ENCODE results near the gene PDGFA. TPM values are rescaled to one million over a fixed set of nuclear protein-coding genes. Genes with fewer than 3 reads are reported as not detected.

Gene PDGFA
- total and polyA plus RNA-seq, 5 donors from 2014 or later: 2.9 TPM; not detected in 4

DNA sequence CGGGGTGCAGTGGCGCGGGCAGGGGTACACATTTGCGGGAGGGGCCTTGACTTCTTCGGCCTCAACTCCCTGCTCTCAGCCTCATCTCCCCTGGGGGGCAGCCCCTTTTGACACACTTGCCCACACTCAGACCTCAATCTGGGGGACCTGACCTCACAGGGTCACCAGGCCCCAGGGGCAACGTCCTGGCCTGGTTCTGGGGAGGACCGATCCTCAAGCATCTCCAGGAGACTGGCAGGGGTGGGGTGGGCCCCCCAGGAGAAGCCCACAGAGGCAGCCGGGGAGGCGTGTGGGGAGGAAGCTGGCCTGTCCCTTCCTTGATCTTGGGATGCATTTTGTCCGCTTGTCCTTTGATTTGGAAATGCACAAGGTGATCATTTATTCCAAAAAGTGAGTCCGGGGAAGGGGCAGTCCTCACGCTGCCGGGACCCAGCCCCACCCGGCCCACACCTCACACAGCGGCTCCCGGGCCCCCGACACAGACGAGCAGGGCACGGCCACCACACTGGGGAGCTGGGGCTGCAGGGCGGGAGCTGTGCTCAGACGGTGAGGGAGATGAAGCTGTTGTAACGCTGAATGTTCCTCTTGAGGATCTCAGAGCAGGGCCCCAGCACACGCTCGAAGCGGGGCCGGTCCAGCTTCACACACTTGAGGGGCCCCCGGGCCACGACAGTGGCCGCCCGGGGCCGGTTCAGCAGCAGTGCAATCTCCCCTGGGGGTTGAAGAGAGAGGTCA, 30.4 kb upstream of the PDGFA start:
- H3K36me3 Mint-ChIP-seq: peaks cover 8% of the 10 kb centered on the region
- H3K36me3 ChIP-seq (ENCODE audit: control insufficient read depth, insufficient read depth, low read length): no peaks in the 10 kb centered on the region
- ATAC-seq (ENCODE audit: low read depth in 2 of 2) (no peak), DNase-seq (no peak)
- H3K27me3 ChIP-seq (ENCODE audit: control insufficient read depth, insufficient read depth, low read length): no peaks in the 10 kb centered on the region
- H3K27ac ChIP-seq (ENCODE audit: insufficient read depth, low read length, poor library complexity, severe bottlenecking): no peak overlapping the region
- no peaks in the 10 kb centered on the region for H3K27me3 Mint-ChIP-seq
- no peaks in the 10 kb centered on the region for H3K4me1 Mint-ChIP-seq
- H3K4me1 ChIP-seq (ENCODE audit: control insufficient read depth, insufficient read depth, low read length, poor library complexity, severe bottlenecking): no peaks in the 10 kb centered on the region
- no peak overlapping the region for H3K27ac Mint-ChIP-seq
- H3K9me3 ChIP-seq (ENCODE audit: control insufficient read depth in 2 of 2, low read length in 2 of 2): no peaks in the 10 kb centered on the region
- H3K4me3 ChIP-seq (ENCODE audit: low read depth, low read length): no peak overlapping the region
- no peak overlapping the region for H3K4me3 Mint-ChIP-seq
- peaks cover 0 to 5% (median 0%) of the 10 kb centered on the region in 7 donors for H3K9me3 Mint-ChIP-seq

- Mint-ChIP-seq H3K4me1 (no peaks in the 10 kb centered on the region), H3K27ac (no peak overlapping the region), H3K27me3 (no peaks in the 10 kb centered on the region), H3K9me3 (peaks cover 0 to 5% (median 0%) of the 10 kb centered on the region in 7 donors), H3K4me3 (no peak overlapping the region), H3K36me3 (peaks cover 8% of the 10 kb centered on the region)
- Histone ChIP-seq H3K27ac (ENCODE audit: insufficient read depth, low read length, poor library complexity, severe bottlenecking) (no peak overlapping the region), H3K4me1 (ENCODE audit: control insufficient read depth, insufficient read depth, low read length, poor library complexity, severe bottlenecking) (no peaks in the 10 kb centered on the region), H3K36me3 (ENCODE audit: control insufficient read depth, insufficient read depth, low read length) (no peaks in the 10 kb centered on the region), H3K27me3 (ENCODE audit: control insufficient read depth, insufficient read depth, low read length) (no peaks in the 10 kb centered on the region), H3K4me3 (ENCODE audit: low read depth, low read length) (no peak overlapping the region), H3K9me3 (ENCODE audit: control insufficient read depth in 2 of 2, low read length in 2 of 2) (no peaks in the 10 kb centered on the region)
- DNase-seq: no peak
- no peak for ATAC-seq (ENCODE audit: low read depth in 2 of 2)
These were observed 29.6 kb upstream of the PDGFA start for GRCh38 chr7:549066-549890.

DNA sequence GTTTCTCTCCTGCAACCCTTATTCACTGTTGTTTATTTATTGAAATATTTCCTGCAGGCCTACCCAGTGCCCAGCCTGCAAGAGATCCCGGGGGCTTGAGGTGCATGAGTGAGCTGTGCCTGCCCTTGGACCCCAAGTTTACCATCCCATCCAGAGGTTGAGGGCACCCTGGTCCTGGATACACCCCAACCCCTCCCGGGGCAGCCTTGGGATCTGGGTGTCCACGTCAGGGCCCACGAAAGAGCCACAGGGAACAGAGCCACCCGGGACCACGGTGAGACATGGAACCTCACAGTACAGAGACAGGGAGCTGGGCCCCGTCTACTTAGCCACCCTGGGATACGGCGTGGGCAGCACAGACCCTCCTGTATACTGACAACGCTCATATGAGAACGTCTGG, 28.8 kb upstream of the PDGFA start:
- Mint-ChIP-seq H3K4me3 (no peak overlapping the region), H3K27ac (peak overlapping the region in 1 of 3 donors; percentile 53), H3K27me3 (no peaks in the 10 kb centered on the region), H3K36me3 (peaks cover 8% of the 10 kb centered on the region), H3K9me3 (peaks cover 0 to 5% (median 0%) of the 10 kb centered on the region in 7 donors), H3K4me1 (no peaks in the 10 kb centered on the region)
- Histone ChIP-seq H3K9me3 (ENCODE audit: control insufficient read depth in 2 of 2, low read length in 2 of 2) (no peaks in the 10 kb centered on the region), H3K27ac (ENCODE audit: insufficient read depth, low read length, poor library complexity, severe bottlenecking) (no peak overlapping the region), H3K27me3 (ENCODE audit: control insufficient read depth, insufficient read depth, low read length) (no peaks in the 10 kb centered on the region), H3K4me1 (ENCODE audit: control insufficient read depth, insufficient read depth, low read length, poor library complexity, severe bottlenecking) (no peaks in the 10 kb centered on the region), H3K4me3 (ENCODE audit: low read depth, low read length) (no peak overlapping the region), H3K36me3 (ENCODE audit: control insufficient read depth, insufficient read depth, low read length) (no peaks in the 10 kb centered on the region)
- DNase-seq: no peak
- ATAC-seq (ENCODE audit: low read depth in 2 of 2): no peak

GRCh38 chr7:545470-545869, 25.8 kb upstream of the PDGFA start:
- Histone ChIP-seq H3K27ac (ENCODE audit: insufficient read depth, low read length, poor library complexity, severe bottlenecking) (no peak overlapping the region), H3K36me3 (ENCODE audit: control insufficient read depth, insufficient read depth, low read length) (no peaks in the 10 kb centered on the region), H3K4me1 (ENCODE audit: control insufficient read depth, insufficient read depth, low read length, poor library complexity, severe bottlenecking) (no peaks in the 10 kb centered on the region), H3K27me3 (ENCODE audit: control insufficient read depth, insufficient read depth, low read length) (no peaks in the 10 kb centered on the region), H3K9me3 (ENCODE audit: control insufficient read depth in 2 of 2, low read length in 2 of 2) (no peaks in the 10 kb centered on the region), H3K4me3 (ENCODE audit: low read depth, low read length) (no peak overlapping the region)
- Mint-ChIP-seq H3K4me1 (peaks cover 0 to 2% (median 0%) of the 10 kb centered on the region in 4 donors), H3K27ac (no peak overlapping the region), H3K9me3 (peaks cover 0 to 5% (median 0%) of the 10 kb centered on the region in 7 donors), H3K27me3 (no peaks in the 10 kb centered on the region), H3K36me3 (peaks cover 8% of the 10 kb centered on the region), H3K4me3 (no peak overlapping the region)
- no peak for DNase-seq
- ATAC-seq (ENCODE audit: low read depth in 2 of 2): no peak

DNA sequence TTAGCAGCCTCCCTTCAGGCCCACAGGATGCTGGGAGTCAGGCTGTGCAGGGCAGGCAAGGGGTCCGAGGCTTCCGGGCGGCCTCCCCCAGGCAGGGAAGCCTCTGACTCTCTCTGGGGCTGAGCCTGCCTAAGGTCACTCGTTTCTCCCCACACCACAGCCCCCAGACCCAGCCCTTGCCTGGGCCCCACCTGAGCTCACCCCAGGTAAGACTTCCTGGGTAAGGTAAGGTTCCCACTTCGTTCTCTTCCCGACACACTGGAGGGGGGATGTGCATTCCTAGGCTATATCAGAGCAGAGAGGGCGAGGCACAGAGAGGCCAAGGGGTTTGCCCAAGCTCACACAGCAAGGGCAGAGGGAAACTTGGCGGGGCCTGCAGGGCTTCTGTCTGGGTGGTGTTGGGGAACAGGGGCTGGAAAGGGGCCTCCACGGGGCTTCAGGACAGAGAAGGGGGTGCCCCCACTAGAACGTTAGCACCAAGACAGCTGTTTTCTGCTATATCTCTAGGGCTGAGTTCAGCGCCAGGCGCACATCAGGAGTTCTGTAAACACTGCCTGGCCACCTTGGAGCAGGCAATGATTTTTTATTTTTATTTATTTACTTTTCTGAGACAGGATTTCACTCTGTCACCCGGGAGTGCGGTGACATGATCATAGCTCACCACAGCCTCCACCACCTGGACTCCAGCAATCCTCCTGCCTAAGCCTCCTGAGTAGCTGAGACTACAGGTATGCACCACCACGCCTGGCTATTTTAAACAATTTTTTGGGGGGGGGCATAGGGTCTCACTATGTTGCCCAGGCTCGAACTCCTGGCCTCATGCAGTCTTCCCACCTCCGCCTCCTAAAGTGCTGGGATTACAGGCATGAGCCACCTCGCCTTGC, 24.9 kb upstream of the PDGFA start:
- Mint-ChIP-seq H3K27ac (no peak overlapping the region), H3K4me3 (no peak overlapping the region)

DNA sequence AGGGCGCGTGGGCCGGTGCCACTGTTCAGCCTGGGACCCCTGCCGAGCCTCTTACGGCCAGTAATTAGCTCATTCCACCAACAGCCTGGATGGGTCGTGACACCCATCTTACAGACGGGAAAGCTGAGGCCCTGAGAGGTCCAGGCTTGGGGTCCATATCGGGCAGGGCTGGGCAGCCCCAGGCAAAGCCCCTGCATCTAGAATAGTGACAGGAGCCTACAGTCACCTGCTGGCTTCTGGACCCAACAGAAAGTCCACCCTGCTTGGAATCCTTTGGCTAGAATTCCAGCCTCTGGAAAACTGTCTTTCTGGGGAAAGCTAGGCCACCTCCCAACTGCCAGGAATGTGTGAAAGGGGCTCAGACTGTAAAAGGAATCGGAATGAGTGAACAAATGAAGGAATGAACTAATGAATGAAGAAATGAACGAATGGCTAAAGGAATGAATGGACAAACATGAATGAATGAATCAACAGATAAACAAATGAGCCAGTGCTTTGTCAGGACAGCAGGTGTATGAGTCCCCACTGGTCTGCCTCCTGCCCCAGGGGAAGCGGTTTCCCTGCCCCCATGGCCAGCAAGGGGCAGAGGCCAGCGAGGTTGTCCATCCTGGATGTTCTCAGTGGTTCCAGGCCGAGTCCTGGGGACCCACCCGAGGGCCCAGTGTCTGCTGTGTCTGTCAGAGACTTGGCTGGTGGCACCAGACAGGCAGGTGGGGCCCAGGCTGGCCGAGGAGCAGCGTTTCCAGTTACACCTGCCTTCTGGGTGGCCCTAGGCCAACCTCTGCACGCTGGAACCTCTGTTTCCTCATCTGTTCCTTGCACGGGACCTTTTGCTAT, 24.1 kb upstream of the PDGFA start:
- no peak overlapping the region for H3K4me3 Mint-ChIP-seq
- no peaks in the 10 kb centered on the region for H3K36me3 ChIP-seq (ENCODE audit: control insufficient read depth, insufficient read depth, low read length)
- H3K27ac Mint-ChIP-seq: no peak overlapping the region
- H3K9me3 ChIP-seq (ENCODE audit: control insufficient read depth in 2 of 2, low read length in 2 of 2): no peaks in the 10 kb centered on the region
- peaks cover 0 to 2% (median 0%) of the 10 kb centered on the region in 4 donors for H3K4me1 Mint-ChIP-seq
- H3K27ac ChIP-seq (ENCODE audit: insufficient read depth, low read length, poor library complexity, severe bottlenecking): no peak overlapping the region
- H3K4me3 ChIP-seq (ENCODE audit: low read depth, low read length): no peak overlapping the region
- no peaks in the 10 kb centered on the region for H3K4me1 ChIP-seq (ENCODE audit: control insufficient read depth, insufficient read depth, low read length, poor library complexity, severe bottlenecking)
- H3K27me3 Mint-ChIP-seq: no peaks in the 10 kb centered on the region
- no peaks in the 10 kb centered on the region for H3K27me3 ChIP-seq (ENCODE audit: control insufficient read depth, insufficient read depth, low read length)
- no peak for DNase-seq
- no peak for ATAC-seq (ENCODE audit: low read depth in 2 of 2)
- H3K36me3 Mint-ChIP-seq: peaks cover 1% of the 10 kb centered on the region
- peaks cover 0 to 5% (median 0%) of the 10 kb centered on the region in 7 donors for H3K9me3 Mint-ChIP-seq

More for the DNA sequence above, 24.9 kb upstream of the PDGFA start:
- peaks cover 0 to 5% (median 0%) of the 10 kb centered on the region in 7 donors for H3K9me3 Mint-ChIP-seq
- H3K4me1 Mint-ChIP-seq: peaks cover 0 to 2% (median 0%) of the 10 kb centered on the region in 4 donors
- no peaks in the 10 kb centered on the region for H3K4me1 ChIP-seq (ENCODE audit: control insufficient read depth, insufficient read depth, low read length, poor library complexity, severe bottlenecking)
- no peaks in the 10 kb centered on the region for H3K9me3 ChIP-seq (ENCODE audit: control insufficient read depth in 2 of 2, low read length in 2 of 2)
- H3K27me3 ChIP-seq (ENCODE audit: control insufficient read depth, insufficient read depth, low read length): no peaks in the 10 kb centered on the region
- peaks cover 8% of the 10 kb centered on the region for H3K36me3 Mint-ChIP-seq
- no peak overlapping the region for H3K27ac ChIP-seq (ENCODE audit: insufficient read depth, low read length, poor library complexity, severe bottlenecking)
- ATAC-seq (ENCODE audit: low read depth in 2 of 2): no peak
- no peaks in the 10 kb centered on the region for H3K27me3 Mint-ChIP-seq
- no peaks in the 10 kb centered on the region for H3K36me3 ChIP-seq (ENCODE audit: control insufficient read depth, insufficient read depth, low read length)
- no peak for DNase-seq
- no peak overlapping the region for H3K4me3 ChIP-seq (ENCODE audit: low read depth, low read length)

Data from CD4-positive, CD25-positive, alpha-beta regulatory T cell (primary cell).